GM23338 (cell line): ENCODE results near the gene TBC1D7. TPM values are rescaled to one million over a fixed set of nuclear protein-coding genes. Genes with fewer than 3 reads are reported as not detected.

Experiments
- ATAC-seq: fragments of 200-7000 bp; cut with Tn5 transposase; 3 replicates; pipeline ENCODE4 v1.9.1; 2020
- DNase-seq: peaks from one replicate; pipeline ENCODE4 v3.0.0-alpha.2; 2015; ENCODE audit warnings: low spot score
- H2AFZ ChIP-seq: fragments of 200-600 bp; sonication (generic); 2 replicates; pipeline ENCODE4 v1.8.0; 2016; ENCODE audit warnings: antibody characterized with exemption, mild to moderate bottlenecking, moderate library complexity
- H3F3A ChIP-seq: fragments of 200-600 bp; sonication (generic); replicated peaks from 2 replicates; pipeline ENCODE4 v1.8.0; 2017; ENCODE audit warnings: antibody characterized with exemption, mixed run types, low read depth
- H3K27ac ChIP-seq: fragments of 200-600 bp; sonication (generic); 2 replicates; pipeline ENCODE4 v1.6.1; 2016; ENCODE audit warnings: low read depth
- H3K27me3 ChIP-seq: fragments of 200-600 bp; sonication (generic); 2 replicates; pipeline ENCODE4 v1.8.0; 2016; ENCODE audit warnings: mild to moderate bottlenecking, mixed run types, moderate library complexity; ENCODE audit not compliant: insufficient read depth
- H3K36me3 ChIP-seq: fragments of 200-600 bp; sonication (generic); 2 replicates; pipeline ENCODE4 v1.8.0; 2016; ENCODE audit warnings: mild to moderate bottlenecking; ENCODE audit not compliant: insufficient read depth
- H3K4me1 ChIP-seq: fragments of 200-600 bp; sonication (generic); 2 replicates; pipeline ENCODE4 v1.8.0; 2016; ENCODE audit warnings: mild to moderate bottlenecking, moderate library complexity; ENCODE audit not compliant: insufficient read depth
- H3K4me2 ChIP-seq: fragments of 200-600 bp; sonication (generic); 2 replicates; pipeline ENCODE4 v1.7.1; 2017; ENCODE audit warnings: mixed run types
- H3K4me3 ChIP-seq: fragments of 200-600 bp; sonication (generic); 2 replicates; pipeline ENCODE4 v1.6.1; 2016; ENCODE audit warnings: mixed run types
- H3K79me2 ChIP-seq: fragments of 200-600 bp; sonication (generic); replicated peaks from 2 replicates; pipeline ENCODE4 v1.8.0; 2017; ENCODE audit warnings: mild to moderate bottlenecking; ENCODE audit not compliant: insufficient read depth
- H3K9me2 ChIP-seq: fragments of 200-600 bp; sonication (generic); 2 replicates; pipeline ENCODE4 v1.8.0; 2017; ENCODE audit not compliant: insufficient read depth
- H4K20me1 ChIP-seq: fragments of 200-600 bp; sonication (generic); replicated peaks from 2 replicates; pipeline ENCODE4 v1.8.0; 2017; ENCODE audit warnings: mild to moderate bottlenecking; ENCODE audit not compliant: insufficient read depth
- H3K27ac Mint-ChIP-seq: 2 replicates; pipeline ENCODE4 v1.8.0; 2020; ENCODE audit warnings: inconsistent platforms, mild to moderate bottlenecking, moderate library complexity, mixed read lengths
- H3K27me3 Mint-ChIP-seq: 3 replicates; pipeline ENCODE4 v1.8.0; 2022; ENCODE audit warnings: low read depth, mild to moderate bottlenecking, moderate library complexity, mixed read lengths, inconsistent platforms; ENCODE audit not compliant: insufficient read depth, poor library complexity
- H3K36me3 Mint-ChIP-seq: 3 replicates; pipeline ENCODE4 v1.8.0; 2021; ENCODE audit warnings: low read depth, mild to moderate bottlenecking, inconsistent platforms, moderate library complexity, mixed read lengths
- H3K4me1 Mint-ChIP-seq: 3 replicates; pipeline ENCODE4 v1.8.0; 2020; ENCODE audit warnings: mild to moderate bottlenecking, inconsistent platforms, mixed read lengths
- H3K4me3 Mint-ChIP-seq: 3 replicates; pipeline ENCODE4 v1.8.0; 2021; ENCODE audit warnings: moderate library complexity, mild to moderate bottlenecking, inconsistent platforms, mixed read lengths
- H3K9me3 Mint-ChIP-seq: 3 replicates; pipeline ENCODE4 v1.8.0; 2020; ENCODE audit warnings: moderate library complexity, mild to moderate bottlenecking, inconsistent platforms, mixed read lengths
- CREB1 ChIP-seq: fragments of 250-450 bp; sonication (Bioruptor Pico); IDR thresholded peaks from 2 replicates; pipeline ENCODE4 v1.5.0; 2020; ENCODE audit warnings: low read depth, mild to moderate bottlenecking, moderate library complexity
- CTCF ChIP-seq, 2 experiments: fragments of 200-600 bp in 1 of 2; sonication (generic) in 1 of 2; conservative IDR thresholded peaks; 2 replicates each; pipeline versions ENCODE4 v1.5.1 to v1.6.1; 2016 to 2017; ENCODE audit warnings: antibody characterized with exemption in 2 of 2, low read depth in 2 of 2, mild to moderate bottlenecking in 2 of 2, moderate library complexity in 1 of 2
- ETS1 ChIP-seq: IDR thresholded peaks from 2 replicates; pipeline ENCODE4 v1.6.1; 2016; ENCODE audit warnings: antibody characterized with exemption
- EZH2 ChIP-seq: fragments of 200-600 bp; sonication (generic); IDR thresholded peaks from one replicate; pipeline ENCODE4 v1.8.0; 2017; ENCODE audit warnings: antibody characterized with exemption, mild to moderate bottlenecking, low read depth; ENCODE audit not compliant: unreplicated experiment
- EZH2phosphoT487 ChIP-seq: fragments of 200-600 bp; sonication (generic); IDR thresholded peaks from one replicate; pipeline ENCODE4 v1.8.1; 2018; ENCODE audit warnings: antibody characterized with exemption; ENCODE audit not compliant: unreplicated experiment
- STAT1 ChIP-seq: IDR thresholded peaks from one replicate; pipeline ENCODE4 v1.6.1; 2016; ENCODE audit warnings: antibody characterized with exemption; ENCODE audit not compliant: unreplicated experiment
- ZNF114 ChIP-seq: fragments of 250-450 bp; sonication (Bioruptor Pico); IDR thresholded peaks from 2 replicates; pipeline ENCODE4 v1.5.0; 2020; ENCODE audit warnings: mild to moderate bottlenecking, moderate library complexity
- ZNF331 ChIP-seq: fragments of 250-450 bp; sonication (Bioruptor Pico); IDR thresholded peaks from 2 replicates; pipeline ENCODE4 v1.5.0; 2020; ENCODE audit warnings: low read depth, mild to moderate bottlenecking, moderate library complexity
- polyA plus RNA-seq: library from polyadenylated mRNA; unstranded; fragments of >200 nt; fragmentation: Nextera tagmentation; extraction: Ambion mirVana; gene quantifications from 2 replicates; pipeline ENCODE4 v1.2.1, GENCODE V29; 2016
- total RNA-seq: library from RNA; depleted of rRNA; stranded (reverse); fragments of >200 nt; shearing (Covaris generic); gene quantifications from 2 replicates; pipeline ENCODE4 v1.2.3, GENCODE V29; 2014
- TF ChIP-seq, protein P1 (sequence below): fragments of 250-450 bp; sonication (Bioruptor Pico); IDR thresholded peaks from 2 replicates; pipeline ENCODE4 v1.5.0; 2020; ENCODE audit warnings: mild to moderate bottlenecking, moderate library complexity

Gene TBC1D7
- total and polyA plus RNA-seq, 2 experiments from 2014 or later: 62.0 to 70.4 TPM

- H3F3A ChIP-seq: no peaks in the 10 kb centered on the region
- H3K79me2 ChIP-seq: no peaks in the 10 kb centered on the region; the same call in 1 of the 2 replicates
- no peak for DNase-seq
- no peak overlapping the region for H3K27ac ChIP-seq
- Mint-ChIP-seq H3K36me3 (peaks cover 50% of the 10 kb centered on the region), H3K4me3 (no peak overlapping the region), H3K27me3 (peaks cover 4% of the 10 kb centered on the region), H3K4me1 (no peaks in the 10 kb centered on the region; the same call in 2 of the 3 replicates), H3K9me3 (no peaks in the 10 kb centered on the region), H3K27ac (no peak overlapping the region)
- H3K9me2 ChIP-seq: no peaks in the 10 kb centered on the region
- no peak overlapping the region for H3K4me3 ChIP-seq
- H3K4me2 ChIP-seq: no peak overlapping the region
- H3K36me3 ChIP-seq: peaks cover 15% of the 10 kb centered on the region
- 0 out of 2 replicates have a peak, but pooled peaks cover 8% of the 10 kb centered on the region for H4K20me1 ChIP-seq
- TF ChIP-seq EZH2phosphoT487 (no peak), STAT1 (no peak), ZNF331 (CRISPR knock-in tag) (no peak), CTCF (conservative IDR thresholded peaks at IDR 0.05; ENCODE audit: low read depth in 2 of 2) (no peak), EZH2 (no peak), ETS1 (no peak)
- no peaks in the 10 kb centered on the region for H3K27me3 ChIP-seq
- no peaks in the 10 kb centered on the region for H3K4me1 ChIP-seq
- no peak overlapping the region for H2AFZ ChIP-seq
- ATAC-seq: no peak
Observed at GRCh38 chr6:13299918-13300317, 28.4 kb downstream of the TBC1D7 start.

GRCh38 chr6:13299403-13299821, 28.9 kb downstream of the TBC1D7 start:
- no peak overlapping the region for H3K27ac Mint-ChIP-seq
- TF ChIP-seq ZNF114 (CRISPR knock-in tag) (no peak), CTCF (conservative IDR thresholded peaks at IDR 0.05; ENCODE audit: low read depth in 2 of 2) (no peak), EZH2phosphoT487 (no peak), CREB1 (CRISPR knock-in tag) (no peak)
- TF ChIP-seq, protein P1, sequence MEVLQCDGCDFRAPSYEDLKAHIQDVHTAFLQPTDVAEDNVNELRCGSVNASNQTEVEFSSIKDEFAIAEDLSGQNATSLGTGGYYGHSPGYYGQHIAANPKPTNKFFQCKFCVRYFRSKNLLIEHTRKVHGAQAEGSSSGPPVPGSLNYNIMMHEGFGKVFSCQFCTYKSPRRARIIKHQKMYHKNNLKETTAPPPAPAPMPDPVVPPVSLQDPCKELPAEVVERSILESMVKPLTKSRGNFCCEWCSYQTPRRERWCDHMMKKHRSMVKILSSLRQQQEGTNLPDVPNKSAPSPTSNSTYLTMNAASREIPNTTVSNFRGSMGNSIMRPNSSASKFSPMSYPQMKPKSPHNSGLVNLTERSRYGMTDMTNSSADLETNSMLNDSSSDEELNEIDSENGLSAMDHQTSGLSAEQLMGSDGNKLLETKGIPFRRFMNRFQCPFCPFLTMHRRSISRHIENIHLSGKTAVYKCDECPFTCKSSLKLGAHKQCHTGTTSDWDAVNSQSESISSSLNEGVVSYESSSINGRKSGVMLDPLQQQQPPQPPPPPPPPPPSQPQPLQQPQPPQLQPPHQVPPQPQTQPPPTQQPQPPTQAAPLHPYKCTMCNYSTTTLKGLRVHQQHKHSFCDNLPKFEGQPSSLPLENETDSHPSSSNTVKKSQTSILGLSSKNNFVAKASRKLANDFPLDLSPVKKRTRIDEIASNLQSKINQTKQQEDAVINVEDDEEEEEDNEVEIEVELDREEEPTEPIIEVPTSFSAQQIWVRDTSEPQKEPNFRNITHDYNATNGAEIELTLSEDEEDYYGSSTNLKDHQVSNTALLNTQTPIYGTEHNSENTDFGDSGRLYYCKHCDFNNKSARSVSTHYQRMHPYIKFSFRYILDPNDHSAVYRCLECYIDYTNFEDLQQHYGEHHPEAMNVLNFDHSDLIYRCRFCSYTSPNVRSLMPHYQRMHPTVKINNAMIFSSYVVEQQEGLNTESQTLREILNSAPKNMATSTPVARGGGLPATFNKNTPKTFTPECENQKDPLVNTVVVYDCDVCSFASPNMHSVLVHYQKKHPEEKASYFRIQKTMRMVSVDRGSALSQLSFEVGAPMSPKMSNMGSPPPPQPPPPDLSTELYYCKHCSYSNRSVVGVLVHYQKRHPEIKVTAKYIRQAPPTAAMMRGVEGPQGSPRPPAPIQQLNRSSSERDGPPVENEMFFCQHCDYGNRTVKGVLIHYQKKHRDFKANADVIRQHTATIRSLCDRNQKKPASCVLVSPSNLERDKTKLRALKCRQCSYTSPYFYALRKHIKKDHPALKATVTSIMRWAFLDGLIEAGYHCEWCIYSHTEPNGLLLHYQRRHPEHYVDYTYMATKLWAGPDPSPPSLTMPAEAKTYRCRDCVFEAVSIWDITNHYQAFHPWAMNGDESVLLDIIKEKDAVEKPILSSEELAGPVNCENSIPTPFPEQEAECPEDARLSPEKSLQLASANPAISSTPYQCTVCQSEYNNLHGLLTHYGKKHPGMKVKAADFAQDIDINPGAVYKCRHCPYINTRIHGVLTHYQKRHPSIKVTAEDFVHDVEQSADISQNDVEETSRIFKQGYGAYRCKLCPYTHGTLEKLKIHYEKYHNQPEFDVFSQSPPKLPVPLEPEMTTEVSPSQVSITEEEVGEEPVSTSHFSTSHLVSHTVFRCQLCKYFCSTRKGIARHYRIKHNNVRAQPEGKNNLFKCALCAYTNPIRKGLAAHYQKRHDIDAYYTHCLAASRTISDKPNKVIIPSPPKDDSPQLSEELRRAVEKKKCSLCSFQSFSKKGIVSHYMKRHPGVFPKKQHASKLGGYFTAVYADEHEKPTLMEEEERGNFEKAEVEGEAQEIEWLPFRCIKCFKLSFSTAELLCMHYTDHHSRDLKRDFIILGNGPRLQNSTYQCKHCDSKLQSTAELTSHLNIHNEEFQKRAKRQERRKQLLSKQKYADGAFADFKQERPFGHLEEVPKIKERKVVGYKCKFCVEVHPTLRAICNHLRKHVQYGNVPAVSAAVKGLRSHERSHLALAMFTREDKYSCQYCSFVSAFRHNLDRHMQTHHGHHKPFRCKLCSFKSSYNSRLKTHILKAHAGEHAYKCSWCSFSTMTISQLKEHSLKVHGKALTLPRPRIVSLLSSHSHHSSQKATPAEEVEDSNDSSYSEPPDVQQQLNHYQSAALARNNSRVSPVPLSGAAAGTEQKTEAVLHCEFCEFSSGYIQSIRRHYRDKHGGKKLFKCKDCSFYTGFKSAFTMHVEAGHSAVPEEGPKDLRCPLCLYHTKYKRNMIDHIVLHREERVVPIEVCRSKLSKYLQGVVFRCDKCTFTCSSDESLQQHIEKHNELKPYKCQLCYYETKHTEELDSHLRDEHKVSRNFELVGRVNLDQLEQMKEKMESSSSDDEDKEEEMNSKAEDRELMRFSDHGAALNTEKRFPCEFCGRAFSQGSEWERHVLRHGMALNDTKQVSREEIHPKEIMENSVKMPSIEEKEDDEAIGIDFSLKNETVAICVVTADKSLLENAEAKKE (CRISPR knock-in tag): no peak

More at GRCh38 chr6:13299403-13299821, 28.9 kb downstream of the TBC1D7 start:
- Histone ChIP-seq H3K27ac (no peak overlapping the region), H3F3A (no peaks in the 10 kb centered on the region), H3K27me3 (no peaks in the 10 kb centered on the region), H3K9me2 (no peaks in the 10 kb centered on the region), H3K4me2 (no peak overlapping the region), H3K4me1 (no peaks in the 10 kb centered on the region), H4K20me1 (0 out of 2 replicates have a peak, but pooled peaks cover 8% of the 10 kb centered on the region), H3K36me3 (peaks cover 19% of the 10 kb centered on the region), H2AFZ (no peak overlapping the region), H3K4me3 (no peak overlapping the region), H3K79me2 (no peaks in the 10 kb centered on the region; the same call in 1 of the 2 replicates)
- Mint-ChIP-seq H3K4me1 (no peaks in the 10 kb centered on the region; the same call in 2 of the 3 replicates), H3K9me3 (no peaks in the 10 kb centered on the region), H3K27me3 (peaks cover 4% of the 10 kb centered on the region), H3K4me3 (no peak overlapping the region), H3K36me3 (peaks cover 50% of the 10 kb centered on the region)
- DNase-seq: no peak
- ATAC-seq: no peak
